Hepatocyte (in vitro differentiated cells): ENCODE measurements around the gene NKD1. TPM values are rescaled to one million over a fixed set of nuclear protein-coding genes. Genes with fewer than 3 reads are reported as not detected.
A peak's percentile ranks its signal among the peaks of the same experiment; 100 is the strongest.

Experiments used
- DNase-seq: peaks from one replicate; pipeline ENCODE4 v3.0.0-alpha.2; 2016; ENCODE audit warnings: low spot score
- H2AFZ ChIP-seq: fragments of 200-600 bp; sonication (generic); 2 replicates; pipeline ENCODE4 v1.6.0; 2016; ENCODE audit warnings: antibody characterized with exemption, mild to moderate bottlenecking
- H3K27ac ChIP-seq: fragments of 200-600 bp; sonication (generic); 2 replicates; pipeline ENCODE4 v1.5.1; 2016; ENCODE audit warnings: mild to moderate bottlenecking
- H3K27me3 ChIP-seq: fragments of 200-600 bp; sonication (generic); 2 replicates; pipeline ENCODE4 v1.6.1; 2016
- H3K36me3 ChIP-seq: fragments of 200-600 bp; sonication (generic); replicated peaks from 2 replicates; pipeline ENCODE4 v1.5.1; 2016; ENCODE audit warnings: low read depth; ENCODE audit not compliant: insufficient read depth
- H3K4me1 ChIP-seq: fragments of 200-600 bp; sonication (generic); 2 replicates; pipeline ENCODE4 v1.5.1; 2016; ENCODE audit warnings: mild to moderate bottlenecking, moderate library complexity; ENCODE audit not compliant: insufficient read depth
- H3K4me2 ChIP-seq: fragments of 200-600 bp; sonication (generic); 2 replicates; pipeline ENCODE4 v1.6.0; 2016
- H3K4me3 ChIP-seq: fragments of 200-600 bp; sonication (generic); 2 replicates; pipeline ENCODE4 v1.5.1; 2016; ENCODE audit warnings: mild to moderate bottlenecking
- H3K79me2 ChIP-seq: fragments of 200-600 bp; sonication (generic); 2 replicates; pipeline ENCODE4 v1.6.0; 2017; ENCODE audit warnings: mild to moderate bottlenecking
- H3K9me2 ChIP-seq: fragments of 200-600 bp; sonication (generic); replicated peaks from 2 replicates; pipeline ENCODE4 v1.6.0; 2017; ENCODE audit warnings: mild to moderate bottlenecking; ENCODE audit not compliant: insufficient read depth
- H3K9me3 ChIP-seq: fragments of 200-600 bp; sonication (generic); 2 replicates; pipeline ENCODE4 v1.5.1; 2016; ENCODE audit warnings: low read depth, mild to moderate bottlenecking
- H4K20me1 ChIP-seq: fragments of 200-600 bp; sonication (generic); 2 replicates; pipeline ENCODE4 v1.6.0; 2016; ENCODE audit warnings: mild to moderate bottlenecking; ENCODE audit not compliant: insufficient read depth, poor library complexity, severe bottlenecking
- EZH2 ChIP-seq: fragments of 200-600 bp; sonication (generic); IDR thresholded peaks from 2 replicates; pipeline ENCODE4 v1.6.1; 2016; ENCODE audit warnings: antibody characterized with exemption, mild to moderate bottlenecking, borderline replicate concordance
- EZH2phosphoT487 ChIP-seq: fragments of 200-600 bp; sonication (generic); IDR thresholded peaks from one replicate; pipeline ENCODE4 v1.6.1; 2018; ENCODE audit warnings: antibody characterized with exemption, mild to moderate bottlenecking, low read depth, moderate library complexity; ENCODE audit not compliant: unreplicated experiment, severe bottlenecking
- WGBS: methylation state at CpG from one replicate; pipeline ENCODE4 v1.1.6; 2016; ENCODE audit warnings: low lambda C conversion rate; ENCODE audit errors: missing lambda C conversion rate; 5-methylcytosine and 5-hydroxymethylcytosine counted together
- polyA plus RNA-seq: library from polyadenylated mRNA; unstranded; fragments of >200 nt; fragmentation: Nextera tagmentation; extraction: Ambion mirVana; gene quantifications from 2 replicates; pipeline ENCODE4 v1.2.1, GENCODE V29; 2016
- total RNA-seq: library from RNA; depleted of rRNA; stranded (reverse); fragments of >200 nt; gene quantifications from 2 replicates; pipeline ENCODE4 v1.2.3, GENCODE V29; 2014
- TF ChIP-seq, protein P1 (sequence below): fragments of 200-600 bp; sonication (generic); IDR thresholded peaks from 2 replicates; pipeline ENCODE4 v1.5.1; 2016; ENCODE audit warnings: antibody characterized with exemption, mild to moderate bottlenecking; ENCODE audit not compliant: poor library complexity

NKD1 gene
- total and polyA plus RNA-seq, 2 experiments from 2014 or later: 5.9 to 26.3 TPM

DNA sequence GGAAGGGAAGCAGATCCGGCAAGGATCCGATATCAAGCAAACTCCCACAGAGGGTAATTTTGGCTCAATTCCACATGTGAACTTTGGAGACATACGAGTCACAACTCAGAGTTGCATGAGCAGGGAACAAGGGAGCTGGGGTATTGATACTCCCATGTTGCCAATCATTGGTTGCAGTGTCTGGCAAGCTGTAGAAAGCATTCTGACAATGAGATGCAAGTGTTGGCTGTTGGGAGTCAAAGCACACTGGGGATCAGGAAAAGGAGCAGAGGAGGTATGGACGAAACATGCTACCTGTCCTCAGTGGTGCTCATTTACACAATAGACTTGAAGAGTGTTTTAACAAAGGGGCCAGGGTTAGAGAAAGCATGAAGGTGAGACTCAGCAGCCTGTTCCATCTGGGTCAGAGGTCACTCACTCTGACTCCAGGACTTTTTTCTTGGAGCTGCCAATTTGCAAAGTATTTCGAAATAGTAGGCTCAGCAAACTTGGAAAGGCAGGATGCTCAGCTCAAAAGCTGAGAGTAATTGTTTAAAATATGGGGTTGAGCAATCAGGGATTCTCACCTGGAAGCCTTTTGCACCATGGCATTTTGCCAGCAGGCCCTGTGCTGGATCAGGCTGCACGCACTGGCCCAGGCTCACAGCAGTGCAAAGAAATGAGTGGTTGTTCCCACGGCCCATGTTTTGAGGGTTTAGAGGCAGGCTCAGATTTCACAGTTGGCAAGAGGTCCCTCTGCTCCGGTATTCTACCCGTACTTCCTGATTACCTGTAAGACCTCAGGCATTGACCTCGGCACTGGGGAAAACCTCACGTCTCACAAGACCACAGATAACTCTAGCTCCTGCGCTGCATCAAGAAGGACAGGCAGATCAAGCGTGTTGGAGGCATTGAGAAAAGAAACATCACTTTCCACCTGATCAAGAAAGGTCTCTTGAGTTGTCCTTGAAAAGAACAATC lies 17.6 kb upstream of the NKD1 start:
- Histone ChIP-seq H3K9me3 (no peaks in the 10 kb centered on the region), H3K27ac (no peak overlapping the region), H3K9me2 (no peaks in the 10 kb centered on the region), H3K36me3 (no peaks in the 10 kb centered on the region), H3K4me2 (no peak overlapping the region), H4K20me1 (no peaks in the 10 kb centered on the region), H3K4me3 (no peak overlapping the region), H3K4me1 (no peaks in the 10 kb centered on the region), H3K27me3 (no peaks in the 10 kb centered on the region), H2AFZ (no peak overlapping the region), H3K79me2 (no peaks in the 10 kb centered on the region)
- TF ChIP-seq, protein P1, sequence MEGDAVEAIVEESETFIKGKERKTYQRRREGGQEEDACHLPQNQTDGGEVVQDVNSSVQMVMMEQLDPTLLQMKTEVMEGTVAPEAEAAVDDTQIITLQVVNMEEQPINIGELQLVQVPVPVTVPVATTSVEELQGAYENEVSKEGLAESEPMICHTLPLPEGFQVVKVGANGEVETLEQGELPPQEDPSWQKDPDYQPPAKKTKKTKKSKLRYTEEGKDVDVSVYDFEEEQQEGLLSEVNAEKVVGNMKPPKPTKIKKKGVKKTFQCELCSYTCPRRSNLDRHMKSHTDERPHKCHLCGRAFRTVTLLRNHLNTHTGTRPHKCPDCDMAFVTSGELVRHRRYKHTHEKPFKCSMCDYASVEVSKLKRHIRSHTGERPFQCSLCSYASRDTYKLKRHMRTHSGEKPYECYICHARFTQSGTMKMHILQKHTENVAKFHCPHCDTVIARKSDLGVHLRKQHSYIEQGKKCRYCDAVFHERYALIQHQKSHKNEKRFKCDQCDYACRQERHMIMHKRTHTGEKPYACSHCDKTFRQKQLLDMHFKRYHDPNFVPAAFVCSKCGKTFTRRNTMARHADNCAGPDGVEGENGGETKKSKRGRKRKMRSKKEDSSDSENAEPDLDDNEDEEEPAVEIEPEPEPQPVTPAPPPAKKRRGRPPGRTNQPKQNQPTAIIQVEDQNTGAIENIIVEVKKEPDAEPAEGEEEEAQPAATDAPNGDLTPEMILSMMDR: no peak
- TF ChIP-seq EZH2: no peak
- TF ChIP-seq EZH2phosphoT487: no peak
- DNase-seq: peak; percentile 48
- 62% methylated on average over 13 of the region's 13 CpGs for WGBS

DNA sequence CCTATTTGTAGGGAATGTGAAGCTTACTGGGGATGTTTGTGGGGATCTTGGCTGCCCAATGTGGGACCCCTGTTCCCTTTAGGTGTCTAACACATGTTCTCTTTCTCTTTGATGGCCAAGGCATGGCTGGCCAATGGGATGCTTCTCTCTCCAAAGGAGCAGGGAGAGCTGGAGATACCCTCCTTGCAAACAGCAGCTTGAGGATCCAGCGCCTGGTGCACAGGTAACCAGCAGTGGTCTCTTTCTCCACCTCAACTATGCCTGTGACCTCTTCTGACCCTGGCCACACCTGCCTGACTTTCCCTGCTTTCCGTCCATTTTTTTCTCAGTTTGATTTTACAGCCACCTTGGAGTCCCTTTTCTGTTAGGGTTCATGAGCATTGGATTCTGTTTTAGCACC lies 16.8 kb upstream of the NKD1 start:
- whole genome bisulfite sequencing: 91% methylated on average over 2 of the region's 2 CpGs
- H2AFZ ChIP-seq: no peak overlapping the region
- H3K27me3 ChIP-seq: no peaks in the 10 kb centered on the region
- H3K9me3 ChIP-seq: no peaks in the 10 kb centered on the region
- H3K4me2 ChIP-seq: no peak overlapping the region
- H3K36me3 ChIP-seq: no peaks in the 10 kb centered on the region
- H3K9me2 ChIP-seq: no peaks in the 10 kb centered on the region
- no peak for DNase-seq
- H3K79me2 ChIP-seq: no peaks in the 10 kb centered on the region
- TF ChIP-seq, protein P1: no peak
- TF ChIP-seq EZH2phosphoT487 (no peak), EZH2 (no peak)
- no peaks in the 10 kb centered on the region for H3K4me1 ChIP-seq
- H3K27ac ChIP-seq: no peak overlapping the region
- no peak overlapping the region for H3K4me3 ChIP-seq
- H4K20me1 ChIP-seq: no peaks in the 10 kb centered on the region

DNA sequence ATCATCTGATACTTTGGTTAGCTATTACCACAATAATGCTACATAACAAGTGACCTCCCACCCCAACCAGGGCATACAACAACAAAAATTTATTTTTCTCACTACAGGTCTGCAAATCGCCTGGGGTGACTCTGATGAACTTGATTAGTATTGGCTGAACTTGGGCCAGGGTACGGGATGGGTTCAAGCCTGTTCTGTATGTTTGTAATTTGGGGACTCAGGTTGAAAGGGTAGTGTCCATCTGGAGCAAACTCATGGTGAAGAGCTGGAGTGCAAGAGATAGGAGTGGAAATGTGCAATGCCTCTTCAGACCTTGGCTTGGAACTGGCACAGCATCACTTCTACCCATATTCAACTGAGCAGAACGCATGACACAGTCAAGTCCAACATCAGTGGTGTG lies 16.3 kb upstream of the NKD1 start:
- Histone ChIP-seq H3K9me3 (no peaks in the 10 kb centered on the region), H3K4me2 (no peak overlapping the region), H3K9me2 (no peaks in the 10 kb centered on the region), H3K4me1 (no peaks in the 10 kb centered on the region), H3K79me2 (no peaks in the 10 kb centered on the region), H3K4me3 (no peak overlapping the region), H3K27me3 (no peaks in the 10 kb centered on the region), H3K36me3 (no peaks in the 10 kb centered on the region), H3K27ac (no peak overlapping the region), H4K20me1 (no peaks in the 10 kb centered on the region), H2AFZ (no peak overlapping the region)
- WGBS: 90% methylated on average over 3 of the region's 3 CpGs
- DNase-seq: no peak
- TF ChIP-seq EZH2 (no peak), EZH2phosphoT487 (no peak)
- TF ChIP-seq, protein P1: no peak
